GM12801 (cell line): ENCODE data around the gene TBX3.

Source experiments
- CTCF ChIP-seq: IDR thresholded peaks from one replicate; pipeline ENCODE4 v1.5.1; 2011; ENCODE audit warnings: control low read depth; ENCODE audit not compliant: insufficient read length; ENCODE audit errors: extremely low read depth

TBX3 gene

GRCh38 chr12:114710151-114710550 is 26.2 kb upstream of the TBX3 start:
- TF ChIP-seq CTCF = no peak

- no peak for TF ChIP-seq CTCF
These were observed 25.1 kb upstream of the TBX3 start for GRCh38 chr12:114709112-114709511.

DNA sequence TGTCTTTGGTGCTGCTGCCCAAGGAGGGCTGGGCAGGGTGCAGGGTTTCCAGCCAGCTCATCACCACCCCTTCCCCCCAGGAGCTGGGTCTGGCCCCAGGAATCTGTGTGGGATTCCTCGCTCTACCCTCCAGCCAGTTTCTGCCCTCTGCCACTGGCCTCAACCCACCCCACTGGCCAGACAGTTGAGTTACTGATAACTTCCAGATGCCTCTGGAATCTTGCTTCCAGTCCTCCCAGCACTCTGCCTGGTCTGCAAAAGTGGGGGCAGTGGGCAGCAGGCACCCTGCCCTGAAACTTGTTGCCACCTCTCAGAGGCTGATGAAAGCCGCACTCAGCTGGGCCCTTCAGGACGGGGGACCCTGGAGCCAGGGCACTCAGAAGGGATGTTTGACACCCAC is 20.1 kb upstream of the TBX3 start:
- no peak for TF ChIP-seq CTCF

- no peak for TF ChIP-seq CTCF
These were observed 19.1 kb upstream of the TBX3 start for GRCh38 chr12:114703060-114703493.

DNA sequence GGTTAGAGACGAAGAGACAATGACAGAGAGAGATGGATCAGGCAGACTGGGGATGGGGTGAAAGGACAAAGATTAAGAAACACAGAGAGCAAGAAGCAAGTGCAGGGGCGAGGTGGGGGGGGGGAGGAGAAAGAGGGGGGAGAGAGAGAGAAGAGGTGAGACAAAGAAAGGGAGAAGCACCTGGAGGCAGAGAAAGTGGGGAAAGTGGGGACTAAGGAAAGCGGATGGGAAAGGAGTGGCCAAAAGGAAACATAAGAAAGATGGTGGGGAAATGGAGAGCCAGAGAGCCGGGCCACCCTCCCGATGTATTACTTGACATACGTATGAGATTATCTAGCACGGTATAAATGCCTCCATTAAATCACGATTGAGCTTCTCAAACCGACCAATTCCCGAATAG is 18.5 kb upstream of the TBX3 start:
- TF ChIP-seq CTCF = no peak

GRCh38 chr12:114701553-114701952 is 17.6 kb upstream of the TBX3 start:
- no peak for TF ChIP-seq CTCF

GRCh38 chr12:114701104-114701414 is 17.1 kb upstream of the TBX3 start:
- no peak for TF ChIP-seq CTCF

GRCh38 chr12:114700392-114701103 is 16.6 kb upstream of the TBX3 start:
- no peak for TF ChIP-seq CTCF
